K562 (cell line): ENCODE results near the gene MLLT6. TPM values are rescaled to one million over a fixed set of nuclear protein-coding genes. Genes with fewer than 3 reads are reported as not detected.
A peak's percentile ranks its signal among the peaks of the same experiment; 100 is the strongest.

Experiments used
- ATAC-seq: fragments of 200-7000 bp; cut with Tn5 transposase; 3 replicates; pipeline ENCODE4 v1.9.1; 2020; ENCODE audit warnings: moderate library complexity
- BruUV-seq: library from RNA; stranded (reverse); fragments of 400-500 nt; replicated peaks from 2 replicates; lab custom pipeline; 2021; lab: Mats Ljungman, UMichigan
- CTCF ChIA-PET: fragments of 300-600 bp; formaldehyde crosslinking; extraction: SDS; loops from one replicate; lab custom pipeline; 2021; ENCODE audit warnings: low intra/inter-chr PET ratio; lab: Yijun Ruan, JAX
- POLR2A ChIA-PET: fragments of 300-600, 350-650 bp; sonication (Branson Sonifier 250); formaldehyde crosslinking; extraction: SDS; loops from one replicate; lab custom pipeline; 2021; ENCODE audit warnings: antibody characterized with exemption, inconsistent platforms; lab: Yijun Ruan, JAX
- DNase-seq, 4 experiments: peaks; one replicate each; pipeline versions ENCODE4 v3.0.0 to v3.0.0-alpha.2; 2011 to 2018; ENCODE audit warnings: low spot score in 3 of 4, mixed read lengths in 3 of 4; ENCODE audit errors: extremely low read depth in 1 of 4
- FAIRE-seq: peaks from 2 replicates; lab custom pipeline; 2011; peaks lifted over from hg19 to GRCh38; lab: Jason Lieb, UNC
- H2AFZ ChIP-seq: 2 replicates; pipeline ENCODE4 v1.6.0; 2011; ENCODE audit warnings: low read depth, low read length, control low read depth, inconsistent platforms
- H3K27ac ChIP-seq: fragments of 200-600 bp; 3 replicates; pipeline ENCODE4 v1.8.0; 2011; ENCODE audit warnings: low read depth, mild to moderate bottlenecking, control low read depth, inconsistent platforms, low read length, moderate library complexity, mixed read lengths; ENCODE audit errors: extremely low read depth
- H3K27me3 ChIP-seq, 2 experiments: fragments of 300-600 bp in 1 of 2; 2 replicates in 1 of 2; 3 replicates in 1 of 2; pipeline versions ENCODE4 v1.6.0 to v1.8.0; 2011; ENCODE audit warnings: inconsistent platforms in 2 of 2, low read length in 2 of 2, mild to moderate bottlenecking in 1 of 2, mixed read lengths in 1 of 2, moderate library complexity in 1 of 2; ENCODE audit not compliant: control insufficient read depth in 2 of 2, insufficient read depth in 2 of 2
- H3K36me3 ChIP-seq: fragments of 300-600 bp; 3 replicates; pipeline ENCODE4 v1.8.0; 2011; ENCODE audit warnings: mild to moderate bottlenecking, low read length, inconsistent platforms; ENCODE audit not compliant: control insufficient read depth, insufficient read depth
- H3K4me1 ChIP-seq, 2 experiments: fragments of 200-600 bp in 1 of 2; replicated peaks in 1 of 2; 2 replicates in 1 of 2; 3 replicates in 1 of 2; pipeline versions ENCODE4 v1.5.1 to v1.8.0; 2011; ENCODE audit warnings: inconsistent platforms in 2 of 2, low read length in 2 of 2, mild to moderate bottlenecking in 1 of 2, mixed read lengths in 1 of 2, moderate library complexity in 1 of 2; ENCODE audit not compliant: control insufficient read depth in 2 of 2, insufficient read depth in 2 of 2
- H3K4me2 ChIP-seq: 2 replicates; pipeline ENCODE4 v1.6.1; 2011; ENCODE audit warnings: low read length, control low read depth, inconsistent platforms, mixed read lengths; ENCODE audit not compliant: insufficient read depth
- H3K4me3 ChIP-seq: fragments of 200-600 bp; sonication (generic), shearing (Covaris generic); 2 replicates; pipeline ENCODE4 v1.5.1; 2016; ENCODE audit warnings: control low read depth, inconsistent platforms
- H3K79me2 ChIP-seq: fragments of 200-600 bp; 3 replicates; pipeline ENCODE4 v1.8.0; 2011; ENCODE audit warnings: low read length, inconsistent platforms; ENCODE audit not compliant: control insufficient read depth, insufficient read depth
- H3K9ac ChIP-seq, 2 experiments: 2 replicates each; pipeline versions ENCODE4 v1.6.0 to v1.6.1; 2011; ENCODE audit warnings: low read depth in 2 of 2, low read length in 2 of 2, control low read depth in 1 of 2, inconsistent platforms in 1 of 2, mild to moderate bottlenecking in 1 of 2, mixed read lengths in 1 of 2; ENCODE audit not compliant: insufficient read depth in 1 of 2
- H3K9me1 ChIP-seq: one replicate; pipeline ENCODE4 v1.6.0; 2011; ENCODE audit warnings: inconsistent platforms, mild to moderate bottlenecking, low read length, moderate library complexity; ENCODE audit not compliant: control insufficient read depth, insufficient read depth
- H3K9me3 ChIP-seq: replicated peaks from 2 replicates; pipeline ENCODE4 v1.5.1; 2011; ENCODE audit warnings: low read depth, low read length, inconsistent platforms; ENCODE audit not compliant: control insufficient read depth, insufficient read depth
- H4K20me1 ChIP-seq: replicated peaks from 2 replicates; pipeline ENCODE4 v1.6.1; 2011; ENCODE audit warnings: low read length, inconsistent platforms, mixed read lengths; ENCODE audit not compliant: control insufficient read depth, insufficient read depth
- HNRNPLL ChIP-seq: fragments of 200-400 bp; formaldehyde crosslinking; IDR thresholded peaks from 2 replicates; pipeline ENCODE4 v1.6.1; 2017; ENCODE audit warnings: low read length, low read depth, mild to moderate bottlenecking; ENCODE audit not compliant: poor library complexity, severe bottlenecking
- MTA2 ChIP-seq: fragments of 450-650 bp; IDR thresholded peaks from 2 replicates; pipeline ENCODE4 v1.6.1; 2016; ENCODE audit warnings: low read depth
- NCOA4 ChIP-seq: fragments of 450-650 bp; IDR thresholded peaks from 2 replicates; pipeline ENCODE4 v1.6.1; 2018; ENCODE audit warnings: mild to moderate bottlenecking; ENCODE audit not compliant: partially characterized antibody
- NFIC ChIP-seq: fragments of 450-650 bp; IDR thresholded peaks from 2 replicates; pipeline ENCODE4 v1.6.1; 2017; ENCODE audit warnings: mild to moderate bottlenecking, inconsistent platforms
- TBL1XR1 ChIP-seq, 2 experiments: IDR thresholded peaks; 2 replicates each; pipeline ENCODE4 v1.6.1; 2012; ENCODE audit warnings: improper control_type of control experiment in 2 of 2, low read length in 2 of 2, mild to moderate bottlenecking in 1 of 2
- WGBS: fragments of 100-300 bp; shearing (Covaris generic); methylation state at CpG from one replicate; pipeline ENCODE4 v1.1.6; 2016; ENCODE audit warnings: low coverage, mixed read lengths; ENCODE audit not compliant: insufficient coverage; ENCODE audit errors: missing lambda C conversion rate; 5-methylcytosine and 5-hydroxymethylcytosine counted together
- in situ Hi-C: fragments of 300-500 bp; cut with MboI; formaldehyde crosslinking; loops from 4 replicates; pipeline ENCODE4 v1.15.0; 2018; ENCODE audit warnings: inconsistent platforms, mixed read lengths
- intact Hi-C: fragments of 100-400 bp; cut with micrococcal nuclease; formaldehyde crosslinking; loops from 2 replicates; pipeline ENCODE4 v1.14.2; 2022
- polyA plus RNA-seq, 8 experiments: library from polyadenylated mRNA; depleted of rRNA in 4 of 8; stranded (reverse) in 5 of 8; unstranded in 3 of 8; fragments of >200 nt; fragmentation: Nextera tagmentation in 2 of 8; fragmentation: Illumina TruSeq in 1 of 8; extraction: Ambion mirVana in 2 of 8; extraction: Trizol in 1 of 8; gene quantifications; 2 replicates each; pipeline versions ENCODE4 v1.2.1 to v1.2.3, GENCODE V29; 2011 to 2014; ENCODE audit warnings: inconsistent platforms in 1 of 8, missing spikeins in 1 of 8
- total RNA-seq, 7 experiments: library from RNA; depleted of rRNA in 6 of 7; stranded (reverse); fragments of >200 nt in 6 of 7; fragmentation: Illumina TruSeq in 2 of 7; extraction: Trizol in 2 of 7; gene quantifications; 2 replicates each; pipeline versions ENCODE4 v1.2.1 to v1.2.3, GENCODE V29; 2011 to 2021; ENCODE audit warnings: low replicate concordance in 1 of 7
- TF ChIP-seq, protein P1 (sequence below): fragments of 250-450 bp; sonication (Bioruptor Pico); IDR thresholded peaks from 2 replicates; pipeline ENCODE4 v1.4.0; 2020

Gene MLLT6
- total and polyA plus RNA-seq, 9 of the 15 experiments (the other 6 are each of a cell fraction or from before 2014, with no cell fraction given): 3.1 to 71.7 (median 30.0) TPM

DNA sequence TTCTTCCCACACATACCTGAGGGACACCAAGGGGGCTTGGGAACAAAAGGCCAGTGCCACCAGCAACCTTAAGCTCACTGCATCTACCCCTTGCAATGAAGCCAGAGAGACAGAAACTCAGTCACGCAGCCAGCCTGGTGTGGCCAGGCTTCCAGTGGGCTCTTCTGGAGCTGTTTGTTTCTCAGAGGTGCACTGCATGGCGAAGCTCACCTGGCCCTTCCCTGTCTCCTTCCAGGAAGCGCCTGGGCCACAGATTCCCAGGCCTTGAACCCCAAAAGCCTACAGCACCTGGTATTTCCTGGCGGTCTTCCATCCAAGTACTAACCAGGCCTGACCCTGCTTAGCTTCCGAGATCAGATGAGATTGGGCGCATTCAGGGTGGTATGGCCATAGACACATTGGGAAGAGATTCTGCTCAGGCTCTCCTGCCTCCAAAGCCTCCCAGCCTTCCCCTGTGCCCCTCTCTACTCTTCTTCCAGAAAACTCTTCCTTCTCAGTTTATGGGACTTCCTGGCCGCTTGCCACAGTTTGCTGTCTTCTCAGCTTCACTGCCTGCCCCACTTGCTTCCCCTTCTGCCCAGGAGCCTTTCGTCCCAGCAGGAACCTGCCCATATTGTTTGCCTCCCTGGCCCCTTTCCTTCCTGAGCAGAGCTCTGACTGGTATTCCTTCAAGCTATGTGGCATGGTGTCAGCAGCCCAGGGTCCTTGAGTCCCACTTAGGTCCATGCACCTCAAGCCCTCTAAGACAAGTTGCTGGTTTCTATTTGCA, 26.6 kb downstream of the MLLT6 start:
- POLR2A ChIA-PET: interaction anchor here (0.6 to 1.8 kb wide), 13 partner anchors 11 to 297 kb away, joined by 3 to 6 read pairs (median 3); partner anchors contain the start of gene MLLT6
- peak overlapping the region; percentile 88 for H3K4me2 ChIP-seq
- H3K36me3 ChIP-seq: peaks cover 49% of the 10 kb centered on the region; the same call in 2 of the 3 replicates
- peaks cover 3% of the 10 kb centered on the region for H3K9me1 ChIP-seq
- FAIRE-seq: no peak
- H3K27ac ChIP-seq: peak overlapping the region; percentile 49; the same call in 1 of the 3 replicates
- BruUV-seq: no TSS peak
- no peaks in the 10 kb centered on the region for H3K27me3 ChIP-seq
- H3K4me3 ChIP-seq: peak overlapping the region; percentile 55; the same call in 1 of the 2 replicates
- TF ChIP-seq, protein P1, sequence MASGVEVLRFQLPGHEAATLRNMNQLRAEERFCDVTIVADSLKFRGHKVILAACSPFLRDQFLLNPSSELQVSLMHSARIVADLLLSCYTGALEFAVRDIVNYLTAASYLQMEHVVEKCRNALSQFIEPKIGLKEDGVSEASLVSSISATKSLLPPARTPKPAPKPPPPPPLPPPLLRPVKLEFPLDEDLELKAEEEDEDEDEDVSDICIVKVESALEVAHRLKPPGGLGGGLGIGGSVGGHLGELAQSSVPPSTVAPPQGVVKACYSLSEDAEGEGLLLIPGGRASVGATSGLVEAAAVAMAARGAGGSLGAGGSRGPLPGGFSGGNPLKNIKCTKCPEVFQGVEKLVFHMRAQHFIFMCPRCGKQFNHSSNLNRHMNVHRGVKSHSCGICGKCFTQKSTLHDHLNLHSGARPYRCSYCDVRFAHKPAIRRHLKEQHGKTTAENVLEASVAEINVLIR: no peak
- no peak for TF ChIP-seq TBL1XR1 (IDR thresholded peaks at IDR 0.05; ENCODE audit: low read length in 2 of 2)
- TF ChIP-seq HNRNPLL: no peak
- TF ChIP-seq NCOA4: no peak
- TF ChIP-seq NFIC: peak; percentile 44; the same call in 1 of the 2 replicates
- TF ChIP-seq MTA2: no peak
- TF ChIP-seq, all 486 proteins: peak for 1
- H3K4me1 ChIP-seq: peaks cover 43 to 76% of the 10 kb centered on the region in 2 experiments
- H3K9ac ChIP-seq: peak overlapping the region; percentile 65 to 96
- DNase-seq (no peak), ATAC-seq (no peak)
- CTCF ChIA-PET: interaction anchor here (1.1 kb wide), 1 partner anchor 55 kb away, joined by 3 read pairs; no protein-coding TSS in a partner anchor
- no peaks in the 10 kb centered on the region for H3K9me3 ChIP-seq
- no peak overlapping the region for H2AFZ ChIP-seq
- intact Hi-C loops: no loop called here
- 0 out of 2 replicates have a peak, but pooled peaks cover 3% of the 10 kb centered on the region for H4K20me1 ChIP-seq
- WGBS: 75% methylated on average over 8 of the region's 8 CpGs
- H3K79me2 ChIP-seq: peaks cover 24% of the 10 kb centered on the region
- in situ Hi-C loops: loop anchor here (5.0 kb wide), 1 partner anchor 54 kb away; no protein-coding TSS in a partner anchor
